HG03469 (cell line): ENCODE results near the gene NR2F1.

Source experiments
- ATAC-seq: cut with Tn5 transposase; IDR thresholded peaks from one replicate; pipeline ENCODE4 v1.9.1; 2021; ENCODE audit warnings: mild to moderate bottlenecking, moderate library complexity, moderate number of reproducible peaks; ENCODE audit not compliant: unreplicated experiment

Gene NR2F1

DNA sequence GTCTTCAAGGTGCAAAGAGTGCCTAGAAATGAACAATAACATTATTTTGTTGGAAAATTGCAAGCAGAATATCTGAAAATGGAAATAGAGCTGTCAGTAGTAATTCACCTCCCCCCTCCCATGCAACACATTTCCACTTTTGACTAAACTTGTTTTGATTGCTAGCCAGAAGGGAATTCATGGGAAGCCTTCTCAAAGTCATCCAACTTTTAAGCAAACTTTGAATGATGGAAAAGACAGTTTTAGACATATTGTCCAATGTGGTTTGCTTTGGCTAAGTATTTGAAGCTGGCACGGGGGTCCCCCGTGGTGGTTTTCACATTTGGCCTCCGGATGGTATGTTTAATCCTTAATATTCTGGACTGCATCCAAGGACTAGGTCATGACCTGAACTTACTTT is 7.5 kb downstream of the NR2F1 start:
- ATAC-seq, result no peak

DNA sequence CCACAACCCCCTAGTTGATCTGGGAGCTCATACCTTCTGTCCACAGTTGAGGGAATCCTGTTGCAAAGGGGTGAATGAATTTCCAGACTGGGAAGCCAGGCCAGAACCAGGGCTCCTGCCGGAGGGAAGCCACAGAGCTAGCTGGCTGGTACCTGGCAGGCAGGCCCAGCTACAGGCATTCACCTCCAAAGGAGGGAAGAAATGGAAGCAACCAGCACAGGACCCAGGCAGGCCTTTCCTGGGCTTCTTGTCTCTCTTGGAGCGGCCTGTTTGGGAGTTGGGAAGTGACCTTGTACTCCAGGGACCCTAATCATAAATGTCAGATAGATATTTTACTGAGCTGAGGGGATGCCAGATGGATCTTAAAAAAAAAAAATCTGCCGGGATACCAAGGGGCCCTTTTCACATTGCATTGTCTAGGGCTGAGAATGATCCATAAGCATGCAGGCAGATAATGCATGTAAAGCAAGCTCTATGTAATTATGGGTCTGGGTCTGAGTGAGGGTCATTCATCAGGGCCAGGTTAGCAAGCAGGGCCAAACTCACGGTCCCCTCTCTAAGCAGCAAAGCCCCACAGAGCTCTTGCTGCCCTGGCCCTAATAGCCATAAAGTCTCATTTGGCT is 8.4 kb downstream of the NR2F1 start:
- ATAC-seq, result no peak

DNA sequence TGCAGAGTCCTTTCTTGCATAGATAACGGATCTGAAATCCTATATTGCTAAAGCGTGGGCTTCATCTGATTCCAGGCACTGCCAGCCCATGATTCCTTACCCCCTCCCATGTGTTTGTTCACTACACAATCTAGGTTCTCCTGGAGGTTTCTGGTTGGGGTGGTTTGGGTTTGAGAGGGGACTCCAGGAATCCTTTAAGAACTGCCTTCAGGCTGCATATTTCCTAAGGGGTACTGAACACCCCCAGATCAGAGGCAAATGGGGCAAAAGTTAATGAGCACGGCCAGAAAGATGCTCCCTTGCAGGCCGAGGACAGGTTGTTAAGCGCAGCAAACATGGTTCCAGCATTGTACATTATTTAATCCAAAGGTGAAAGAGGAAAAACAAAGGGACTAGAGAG is 9.9 kb downstream of the NR2F1 start:
- ATAC-seq, result no peak

DNA sequence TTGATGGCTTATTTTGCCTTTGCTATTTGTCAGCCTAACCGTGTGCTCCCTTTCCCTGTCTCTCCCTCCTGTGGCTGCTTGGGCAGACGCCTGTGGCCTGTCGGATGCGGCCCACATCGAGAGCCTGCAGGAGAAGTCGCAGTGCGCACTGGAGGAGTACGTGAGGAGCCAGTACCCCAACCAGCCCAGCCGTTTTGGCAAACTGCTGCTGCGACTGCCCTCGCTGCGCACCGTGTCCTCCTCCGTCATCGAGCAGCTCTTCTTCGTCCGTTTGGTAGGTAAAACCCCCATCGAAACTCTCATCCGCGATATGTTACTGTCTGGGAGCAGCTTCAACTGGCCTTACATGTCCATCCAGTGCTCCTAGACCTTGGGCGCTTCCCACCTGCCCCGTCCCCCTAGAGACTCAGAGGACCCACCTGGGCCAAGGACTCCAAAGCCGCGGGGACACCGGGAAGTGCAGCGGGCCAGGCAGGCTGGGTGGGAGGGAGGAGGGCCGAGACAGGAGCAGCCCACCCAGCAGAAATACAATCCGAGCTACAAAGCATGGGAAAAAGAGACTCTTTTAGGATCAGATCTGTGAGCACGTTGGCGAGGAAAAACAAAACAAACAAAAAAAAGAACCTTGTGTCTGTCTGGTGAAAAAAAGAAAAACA is 10.6 kb downstream of the NR2F1 start:
- ATAC-seq, result no peak

DNA sequence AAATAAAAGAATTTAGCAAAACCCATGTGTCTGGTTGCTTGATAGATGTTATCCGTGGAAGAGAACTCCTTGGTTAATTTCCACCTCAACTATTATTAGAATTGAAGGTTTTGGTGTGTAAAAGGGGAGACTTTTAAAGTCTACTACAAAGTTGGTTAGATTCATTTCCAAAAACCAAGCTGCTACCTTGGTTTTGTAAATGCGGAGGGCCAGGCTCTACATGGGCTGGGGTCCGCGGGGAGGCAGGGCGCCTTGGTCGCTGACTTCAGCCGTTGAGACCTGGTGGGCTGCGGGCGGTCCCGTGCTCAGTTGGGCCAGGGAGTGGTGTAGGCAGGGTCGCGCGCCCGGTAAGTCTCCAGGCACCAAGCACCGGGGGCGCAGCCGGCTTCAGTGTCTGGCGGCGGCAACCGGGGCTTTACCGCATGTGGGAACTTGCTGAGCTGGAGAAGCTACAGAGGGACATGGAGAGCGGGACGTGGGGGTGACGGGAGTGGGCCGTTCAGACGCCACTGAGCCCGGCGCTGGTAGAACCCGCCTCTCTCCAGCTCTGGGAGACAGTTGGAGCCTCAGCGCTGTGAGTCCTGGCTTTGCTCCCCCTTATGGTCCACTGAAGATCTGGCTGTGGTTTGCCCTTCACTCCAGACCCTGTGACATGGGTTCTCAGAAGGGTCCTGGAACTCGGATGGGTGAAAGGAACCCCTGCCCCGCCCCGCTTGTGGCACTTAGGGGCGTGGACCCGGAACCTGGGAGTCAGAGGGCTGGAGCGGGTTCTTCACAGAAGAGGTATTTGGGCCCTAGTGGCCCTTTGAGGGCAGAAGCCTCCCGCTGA is 11.8 kb downstream of the NR2F1 start:
- no peak for ATAC-seq

DNA sequence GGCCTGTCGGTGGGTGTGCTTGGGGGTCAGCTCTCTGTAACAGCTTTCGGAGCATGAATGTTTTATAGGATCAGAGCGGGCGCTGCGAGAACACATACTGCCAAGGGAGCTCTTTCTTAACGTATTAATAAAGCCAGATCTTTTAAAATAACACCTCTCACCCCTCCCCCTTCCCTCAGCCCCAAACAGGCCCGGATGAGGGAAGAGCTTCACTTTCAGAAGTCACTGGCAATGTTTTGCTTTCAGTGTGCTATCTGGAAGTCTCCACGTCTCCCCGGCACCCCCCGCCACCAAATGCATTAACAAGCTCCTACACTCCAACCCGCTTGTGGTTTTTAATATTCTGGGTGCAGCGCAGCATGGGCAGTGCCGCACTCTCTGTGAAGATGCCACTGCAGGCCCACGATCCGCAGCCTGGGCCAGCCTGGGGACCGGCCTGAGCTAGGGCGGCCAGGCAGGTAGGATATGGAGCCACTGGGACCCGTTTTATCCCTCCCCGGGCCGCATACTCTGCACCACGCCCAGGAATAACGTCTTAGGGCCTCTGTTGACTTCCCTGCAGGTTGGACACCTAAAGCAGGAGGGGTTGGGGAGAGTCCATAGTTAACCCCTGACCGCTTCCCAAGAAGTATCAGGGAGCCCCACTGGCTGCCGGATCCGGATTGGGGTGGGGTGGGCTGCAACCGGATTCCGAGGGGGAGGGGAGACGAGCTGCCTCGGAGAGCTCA is 12.6 kb downstream of the NR2F1 start:
- ATAC-seq, result no peak

DNA sequence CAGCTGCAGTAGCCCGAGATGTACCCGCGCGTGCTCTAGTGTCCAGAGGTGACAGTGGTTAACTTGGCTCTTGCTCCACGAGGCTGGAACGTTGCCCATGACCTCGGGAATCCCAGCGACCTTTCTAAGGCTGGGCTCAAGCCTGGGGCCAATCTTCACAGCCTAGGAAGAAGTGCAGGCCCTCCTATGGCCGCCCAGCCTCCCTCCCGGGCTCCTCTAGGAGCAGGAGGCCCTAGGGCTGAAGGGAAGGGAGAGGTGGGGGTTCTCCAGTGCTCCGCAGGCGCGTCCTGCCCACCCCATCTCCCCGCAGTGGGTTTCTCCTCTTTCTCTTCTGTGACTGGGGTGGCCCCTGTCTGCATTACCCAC is 13.3 kb downstream of the NR2F1 start:
- ATAC-seq, result no peak

DNA sequence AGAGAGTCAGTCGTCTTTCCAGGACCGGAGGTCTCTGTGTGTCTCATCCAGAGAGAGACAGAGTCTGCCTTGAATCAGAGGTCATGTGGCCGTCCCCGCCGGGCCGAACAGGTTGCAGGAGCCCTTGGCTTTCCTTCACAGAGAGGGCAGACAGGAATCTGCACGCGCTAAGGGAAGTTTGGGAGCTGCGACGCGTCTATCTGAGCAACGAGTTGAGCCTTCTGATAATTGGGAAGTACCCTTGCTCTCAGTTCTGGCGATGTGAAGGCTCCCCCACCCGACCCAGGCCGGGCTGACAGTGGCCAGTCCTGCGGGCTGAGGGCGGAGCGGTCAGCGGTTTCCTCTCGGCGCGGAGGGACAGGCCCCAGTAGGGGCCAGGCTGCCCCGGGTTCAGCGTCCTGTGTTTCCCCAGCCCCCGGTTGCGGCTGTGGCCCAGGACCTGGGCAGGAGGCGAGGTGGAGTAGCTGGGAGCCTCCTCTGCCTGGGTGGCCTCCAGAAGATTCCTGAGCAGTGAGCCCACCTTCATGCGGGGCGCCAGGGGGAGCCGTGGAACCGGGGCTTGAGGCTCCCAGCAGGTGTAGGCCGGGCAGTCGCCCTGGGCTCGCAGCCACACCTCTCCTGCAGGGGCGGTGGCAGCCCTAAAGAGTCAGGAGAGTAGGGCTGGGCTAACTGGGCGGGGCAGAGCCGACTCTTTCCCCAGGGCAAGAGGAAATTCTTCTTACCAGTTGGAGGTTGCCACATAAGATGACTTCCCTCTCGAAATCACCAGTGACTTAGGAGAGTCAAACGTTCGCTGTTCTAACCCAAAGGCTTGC is 13.9 kb downstream of the NR2F1 start:
- ATAC-seq, result no peak

DNA sequence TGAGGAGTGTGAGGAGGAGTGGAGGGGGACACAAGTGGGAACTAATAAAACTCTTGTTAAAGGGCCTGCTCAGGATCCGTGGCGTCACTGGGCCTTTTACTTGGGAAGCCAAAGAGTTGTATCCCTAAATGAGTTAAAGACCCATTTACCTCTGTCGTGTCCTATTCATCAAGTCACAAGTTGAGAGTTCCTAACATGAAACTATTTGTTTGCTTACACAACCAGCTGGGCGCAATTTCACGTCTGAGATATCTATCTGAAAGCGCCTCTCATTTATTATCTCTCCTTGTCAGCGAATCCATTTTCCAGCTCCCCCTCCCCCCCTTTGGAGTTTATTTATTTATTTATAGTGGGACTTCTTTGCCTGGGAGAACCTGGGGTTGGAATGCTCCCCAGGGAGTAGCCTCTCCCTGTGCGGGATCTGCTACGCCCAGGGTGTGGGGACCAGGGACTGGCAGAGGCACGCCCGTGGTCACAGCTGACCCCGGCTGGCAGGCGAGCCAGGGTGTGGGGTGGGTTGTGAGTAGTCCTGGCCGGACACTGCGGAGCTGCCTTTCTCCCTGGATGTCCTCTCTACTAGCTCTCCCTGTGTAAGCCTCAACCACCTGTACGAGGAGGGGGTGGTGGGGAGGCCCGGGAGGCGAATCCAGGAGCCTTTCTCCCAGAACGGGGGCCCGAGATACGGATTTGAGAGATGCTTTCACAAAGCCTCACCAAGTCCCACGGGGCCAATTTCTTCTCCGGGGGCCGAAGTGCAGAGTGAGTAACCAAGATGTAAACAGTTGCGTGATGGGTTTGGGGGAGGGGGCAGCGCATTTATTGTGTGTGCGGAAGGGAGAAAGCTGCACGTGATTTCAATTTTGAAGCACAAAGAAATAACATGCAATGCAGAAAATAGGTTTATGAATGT is 15.3 kb downstream of the NR2F1 start:
- no peak for ATAC-seq

DNA sequence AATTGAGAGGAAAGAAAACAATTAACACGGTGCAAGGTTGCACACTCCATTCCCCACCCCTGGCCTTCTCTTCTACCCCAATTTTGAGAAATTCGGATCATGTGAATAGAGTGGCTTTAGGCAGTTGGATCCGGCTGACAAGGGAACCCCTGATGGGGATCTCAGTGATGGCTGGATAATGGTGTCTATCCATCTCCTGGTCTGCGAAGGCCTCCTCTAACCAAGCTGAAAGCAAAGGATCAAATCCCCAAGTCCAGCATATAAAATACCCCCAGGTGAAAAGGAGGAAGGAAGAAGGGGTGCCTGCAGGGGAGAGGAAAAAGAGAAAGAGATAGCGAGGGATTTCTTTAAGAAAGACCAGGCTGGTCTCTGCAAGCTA is 16.0 kb downstream of the NR2F1 start:
- ATAC-seq, result no peak

DNA sequence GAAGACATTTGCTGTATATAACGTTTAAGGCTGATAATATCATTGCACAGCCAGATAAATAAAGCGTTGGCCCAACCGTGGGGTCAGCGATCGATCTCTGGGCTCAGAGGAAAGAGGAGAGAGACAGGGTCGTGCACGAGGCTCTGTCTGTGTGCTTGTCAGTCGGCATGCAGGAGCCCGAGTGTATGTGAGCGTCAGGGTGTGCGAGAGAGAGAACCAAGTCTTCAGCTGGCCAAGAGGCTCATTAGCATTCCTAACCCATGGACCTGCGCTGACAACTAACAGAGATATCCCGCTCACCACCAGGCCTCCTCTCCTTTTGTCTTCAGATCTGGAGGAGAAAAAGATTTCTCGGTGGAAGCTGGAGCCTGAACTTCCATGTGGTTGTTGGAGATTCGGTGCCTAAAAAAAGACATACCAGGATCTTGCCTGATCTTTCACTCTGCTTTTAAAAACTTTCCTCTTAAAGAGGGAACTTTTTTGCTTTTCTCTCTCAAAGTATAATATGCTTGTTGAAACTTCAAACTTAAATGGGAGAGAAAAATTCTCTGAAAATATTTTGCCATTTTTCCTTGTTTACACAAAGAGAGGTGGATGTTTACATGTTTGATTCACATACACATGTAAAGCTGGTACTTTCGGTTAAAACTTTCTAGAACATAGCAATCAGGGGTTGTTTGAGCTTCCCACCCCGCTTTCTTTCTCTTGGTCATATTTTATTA is 16.5 kb downstream of the NR2F1 start:
- ATAC-seq, result no peak

DNA sequence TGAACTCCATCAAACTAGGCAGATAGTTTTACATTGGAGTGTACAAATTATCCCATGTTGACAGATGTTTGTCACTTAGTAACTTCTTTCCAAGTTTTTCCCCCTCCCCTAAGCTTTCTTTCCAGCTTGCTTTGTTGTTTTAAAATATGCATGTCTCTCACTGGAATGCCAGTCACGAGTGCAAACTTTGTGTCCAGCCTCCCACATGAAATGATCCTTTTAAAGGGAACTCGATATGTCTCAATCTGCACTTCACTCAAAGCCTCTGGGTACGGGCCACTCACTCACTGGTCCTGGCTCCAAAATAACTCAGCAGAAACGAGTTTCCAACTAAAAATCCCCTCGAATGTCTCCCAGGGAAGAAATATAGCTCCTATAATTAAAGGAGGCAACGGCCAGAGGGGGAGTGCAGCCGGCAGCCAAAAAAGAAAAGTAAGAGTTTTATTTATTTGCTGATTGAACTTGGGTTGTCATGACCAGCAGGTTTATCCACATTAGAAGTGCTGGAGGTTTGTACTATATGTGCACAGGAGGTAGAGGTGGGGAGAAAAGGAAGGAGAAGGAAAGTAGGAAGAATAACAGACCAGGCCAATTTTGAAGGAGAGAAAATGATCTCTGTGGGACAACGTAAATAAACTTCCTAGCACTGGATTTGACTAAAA is 17.5 kb downstream of the NR2F1 start:
- no peak for ATAC-seq

DNA sequence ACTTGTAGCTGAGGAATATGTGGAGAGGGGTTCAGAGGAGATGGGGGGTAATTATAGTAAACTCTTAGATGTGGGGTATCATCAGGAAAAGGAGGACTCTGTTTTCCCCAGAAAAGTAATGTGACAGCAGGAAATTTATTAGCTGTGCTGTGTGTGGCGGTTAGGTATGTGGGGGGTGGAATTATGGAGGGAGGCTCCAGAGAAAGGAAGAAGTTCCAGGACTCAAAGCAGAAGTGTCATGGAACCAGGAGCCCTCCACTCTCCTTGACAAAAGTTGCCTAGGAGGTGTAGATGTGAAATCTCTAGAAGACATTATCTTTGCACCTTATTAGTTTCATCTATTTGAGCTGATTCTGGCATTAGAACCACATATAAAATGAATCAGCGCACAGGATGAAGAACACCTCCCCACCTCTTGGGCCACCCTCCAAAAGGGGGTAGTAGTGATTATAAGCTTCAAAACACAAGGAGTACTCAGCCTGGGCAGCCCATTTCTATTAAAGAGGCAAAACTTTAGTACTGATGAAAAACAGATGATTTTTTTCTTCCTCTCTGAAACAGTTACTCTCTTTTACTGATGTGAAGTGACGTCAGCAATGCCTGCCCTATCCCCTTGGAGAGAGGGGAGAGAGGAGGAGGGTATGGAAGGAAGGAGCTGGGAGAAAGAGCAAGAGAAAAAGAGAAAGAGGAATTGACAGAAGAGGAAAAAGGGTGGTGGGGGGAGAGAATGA is 18.2 kb downstream of the NR2F1 start:
- no peak for ATAC-seq

DNA sequence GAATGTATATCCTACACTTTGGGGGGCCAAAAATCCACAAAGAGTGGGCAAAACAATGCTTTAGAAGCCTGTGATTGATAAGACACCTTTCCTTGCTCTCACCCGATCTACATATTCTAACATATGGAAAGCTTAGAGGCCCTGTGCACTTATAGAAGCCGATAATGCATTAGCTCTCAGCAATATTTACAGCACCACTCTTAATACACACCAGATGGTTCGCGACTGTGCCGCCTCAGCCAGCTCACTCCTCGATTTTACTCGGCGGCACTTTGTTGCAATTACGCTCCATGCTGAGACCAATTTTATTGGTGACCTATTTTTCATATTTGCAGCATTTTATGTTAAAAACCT is 18.8 kb downstream of the NR2F1 start:
- ATAC-seq, result no peak

DNA sequence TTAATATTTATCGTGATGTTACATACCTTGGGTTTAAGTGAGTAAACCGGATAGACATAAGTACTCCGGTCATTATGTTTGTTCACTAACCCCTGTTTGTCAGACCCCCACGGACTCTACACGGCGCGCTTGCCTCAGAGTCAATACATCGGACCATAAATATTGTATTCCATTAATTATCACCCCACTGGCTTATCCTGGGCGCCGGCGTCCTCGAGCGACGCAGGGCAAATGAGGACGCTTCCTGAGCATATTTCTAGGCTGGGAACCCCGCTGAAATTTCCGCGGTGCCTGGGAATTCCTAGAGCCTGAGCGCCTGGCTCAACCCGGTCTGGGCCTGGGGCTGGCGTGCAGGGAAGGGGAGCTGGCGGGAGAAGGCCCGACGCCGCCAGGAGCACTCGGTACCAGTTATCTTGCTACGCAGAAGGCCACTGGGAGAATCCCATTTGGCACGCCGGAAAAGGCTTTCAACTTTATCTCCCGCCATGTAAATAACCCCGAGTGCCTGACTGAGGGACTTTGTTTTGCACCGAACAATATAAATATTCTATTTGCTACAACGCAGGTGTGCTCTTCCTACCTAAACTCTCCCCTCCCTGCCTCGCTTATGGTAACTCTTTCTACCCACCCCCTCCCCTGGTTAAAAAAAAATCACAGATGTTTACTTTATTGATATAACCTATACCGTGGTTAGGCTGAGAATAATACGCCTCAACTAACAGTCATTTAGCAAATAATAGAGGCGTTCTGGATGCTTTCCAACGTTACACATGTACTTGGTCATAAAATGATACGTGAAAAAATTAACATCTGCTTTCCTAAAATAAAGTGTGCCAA is 19.4 kb downstream of the NR2F1 start:
- no peak for ATAC-seq

DNA sequence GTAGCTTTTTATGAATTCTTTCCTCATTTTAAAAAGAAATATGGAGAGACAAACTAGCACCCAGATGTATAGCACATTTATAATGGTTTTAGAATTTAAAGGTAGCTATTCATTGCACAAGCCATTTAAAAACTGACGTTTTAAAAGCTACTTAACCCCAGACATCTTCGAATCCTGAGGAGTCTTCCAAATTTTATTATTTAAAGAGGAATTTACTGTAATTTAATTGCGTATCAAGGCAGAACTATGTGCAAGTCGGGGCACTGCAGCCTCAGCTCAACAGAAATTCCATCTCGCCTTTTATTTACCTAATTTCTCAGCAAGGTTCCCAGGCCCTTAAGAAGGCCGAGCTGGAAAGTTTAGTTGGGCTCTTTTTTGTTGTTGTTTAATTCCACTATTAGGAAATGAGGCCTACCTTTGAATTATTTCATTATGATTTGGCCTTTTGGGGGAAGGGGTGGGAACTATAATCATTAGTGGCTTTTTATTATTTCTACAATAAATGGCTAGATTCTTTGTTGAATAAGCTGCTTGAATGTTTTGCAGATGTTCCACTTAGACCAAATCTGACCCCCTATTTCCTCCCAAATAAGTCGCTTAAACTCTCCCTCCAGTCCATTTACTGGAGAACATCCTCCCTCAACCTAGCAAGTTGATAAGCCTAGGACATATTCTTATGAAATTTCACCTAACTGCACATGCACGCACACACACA is 20.2 kb downstream of the NR2F1 start:
- ATAC-seq, result no peak
